ENCODE results near the gene TSNAX.

TSNAX gene

GRCh38 chr1:231604276-231604621 lies 75.8 kb downstream of the TSNAX start:
- DNase-seq = no peak

- no peak for DNase-seq
Measured at GRCh38 chr1:231605149-231606100, 77.0 kb downstream of the TSNAX start.

GRCh38 chr1:231606712-231607111 lies 78.2 kb downstream of the TSNAX start:
- DNase-seq = no peak

- no peak for DNase-seq
Measured at GRCh38 chr1:231610388-231610787, 81.9 kb downstream of the TSNAX start.

DNA sequence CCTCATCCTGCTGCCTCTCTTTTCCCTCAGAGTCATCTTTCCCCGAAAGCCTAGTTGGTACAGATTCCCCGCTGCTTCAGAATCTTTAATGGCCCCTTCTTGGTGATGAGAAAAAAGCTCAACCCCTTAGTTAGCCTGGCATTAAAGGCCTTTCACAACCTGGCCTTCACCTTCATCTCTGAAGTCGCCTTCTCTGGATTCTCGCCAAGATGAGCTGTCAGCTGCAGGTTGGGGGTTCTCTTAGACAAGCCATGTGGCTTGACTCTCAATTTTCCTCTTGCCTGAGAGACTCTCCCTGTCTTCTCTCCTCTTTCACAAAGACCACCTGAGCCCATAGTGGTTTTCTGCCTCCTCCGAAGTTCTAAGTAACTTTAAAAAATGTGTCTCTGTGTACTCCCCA lies 82.6 kb downstream of the TSNAX start:
- no peak for DNase-seq

GRCh38 chr1:231611851-231612250 lies 83.4 kb downstream of the TSNAX start:
- no peak for DNase-seq

DNA sequence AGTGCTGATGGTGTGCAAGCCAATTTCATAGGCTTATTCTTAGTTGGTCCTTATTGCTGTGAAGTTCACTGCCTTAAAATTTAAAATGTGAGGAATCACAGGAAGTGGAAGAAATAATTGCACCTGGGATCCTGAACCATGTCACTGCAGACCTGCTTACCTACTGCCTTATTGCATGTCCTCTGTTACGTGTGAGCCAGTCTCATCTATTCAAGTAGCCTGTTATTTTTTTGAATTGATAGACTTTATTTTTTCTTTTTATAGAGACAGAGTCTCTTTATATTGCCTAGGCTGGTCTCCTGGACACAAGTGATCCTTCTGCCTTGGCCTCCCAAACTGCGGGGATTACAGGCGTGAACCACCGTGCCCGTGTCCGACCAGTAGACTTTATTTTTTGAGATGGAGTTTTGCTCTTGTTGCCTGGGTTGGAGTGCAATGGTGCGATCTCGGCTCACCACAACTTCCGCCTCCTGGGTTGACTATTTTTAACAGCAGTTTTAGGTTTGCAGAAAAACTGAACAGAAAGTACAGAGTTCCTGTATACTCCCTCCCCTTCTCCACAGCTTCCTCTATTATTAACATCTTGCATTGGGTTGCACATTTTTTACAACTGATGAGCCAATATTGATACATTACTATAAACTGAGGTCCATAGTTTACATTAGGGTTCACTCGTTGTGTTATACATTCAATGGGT lies 84.1 kb downstream of the TSNAX start:
- DNase-seq = no peak

- DNase-seq = no peak
Measured at GRCh38 chr1:231613419-231614349, 85.2 kb downstream of the TSNAX start.
